K562 (cell line): Measurements from ENCODE around the gene VAPB. TPM values are rescaled to one million over a fixed set of nuclear protein-coding genes. Genes with fewer than 3 reads are reported as not detected.

Source experiments
- ATAC-seq: fragments of 200-7000 bp; cut with Tn5 transposase; 3 replicates; pipeline ENCODE4 v1.9.1; 2020; ENCODE audit warnings: moderate library complexity
- BruUV-seq: library from RNA; stranded (reverse); fragments of 400-500 nt; replicated peaks from 2 replicates; lab custom pipeline; 2021; lab: Mats Ljungman, UMichigan
- CTCF ChIA-PET: fragments of 300-600 bp; formaldehyde crosslinking; extraction: SDS; loops from one replicate; lab custom pipeline; 2021; ENCODE audit warnings: low intra/inter-chr PET ratio; lab: Yijun Ruan, JAX
- POLR2A ChIA-PET: fragments of 300-600, 350-650 bp; sonication (Branson Sonifier 250); formaldehyde crosslinking; extraction: SDS; loops from one replicate; lab custom pipeline; 2021; ENCODE audit warnings: antibody characterized with exemption, inconsistent platforms; lab: Yijun Ruan, JAX
- DNase-seq, 4 experiments: peaks; one replicate each; pipeline versions ENCODE4 v3.0.0 to v3.0.0-alpha.2; 2011 to 2018; ENCODE audit warnings: low spot score in 3 of 4, mixed read lengths in 3 of 4; ENCODE audit errors: extremely low read depth in 1 of 4
- FAIRE-seq: peaks from 2 replicates; lab custom pipeline; 2011; peaks lifted over from hg19 to GRCh38; lab: Jason Lieb, UNC
- H2AFZ ChIP-seq: 2 replicates; pipeline ENCODE4 v1.6.0; 2011; ENCODE audit warnings: low read depth, low read length, control low read depth, inconsistent platforms
- H3K27ac ChIP-seq: fragments of 200-600 bp; 3 replicates; pipeline ENCODE4 v1.8.0; 2011; ENCODE audit warnings: low read depth, mild to moderate bottlenecking, control low read depth, inconsistent platforms, low read length, moderate library complexity, mixed read lengths; ENCODE audit errors: extremely low read depth
- H3K27me3 ChIP-seq, 2 experiments: fragments of 300-600 bp in 1 of 2; 2 replicates in 1 of 2; 3 replicates in 1 of 2; pipeline versions ENCODE4 v1.6.0 to v1.8.0; 2011; ENCODE audit warnings: inconsistent platforms in 2 of 2, low read length in 2 of 2, mild to moderate bottlenecking in 1 of 2, mixed read lengths in 1 of 2, moderate library complexity in 1 of 2; ENCODE audit not compliant: control insufficient read depth in 2 of 2, insufficient read depth in 2 of 2
- H3K36me3 ChIP-seq: fragments of 300-600 bp; 3 replicates; pipeline ENCODE4 v1.8.0; 2011; ENCODE audit warnings: mild to moderate bottlenecking, low read length, inconsistent platforms; ENCODE audit not compliant: control insufficient read depth, insufficient read depth
- H3K4me1 ChIP-seq, 2 experiments: fragments of 200-600 bp in 1 of 2; replicated peaks in 1 of 2; 2 replicates in 1 of 2; 3 replicates in 1 of 2; pipeline versions ENCODE4 v1.5.1 to v1.8.0; 2011; ENCODE audit warnings: inconsistent platforms in 2 of 2, low read length in 2 of 2, mild to moderate bottlenecking in 1 of 2, mixed read lengths in 1 of 2, moderate library complexity in 1 of 2; ENCODE audit not compliant: control insufficient read depth in 2 of 2, insufficient read depth in 2 of 2
- H3K4me2 ChIP-seq: 2 replicates; pipeline ENCODE4 v1.6.1; 2011; ENCODE audit warnings: low read length, control low read depth, inconsistent platforms, mixed read lengths; ENCODE audit not compliant: insufficient read depth
- H3K4me3 ChIP-seq: fragments of 200-600 bp; sonication (generic), shearing (Covaris generic); 2 replicates; pipeline ENCODE4 v1.5.1; 2016; ENCODE audit warnings: control low read depth, inconsistent platforms
- H3K79me2 ChIP-seq: fragments of 200-600 bp; 3 replicates; pipeline ENCODE4 v1.8.0; 2011; ENCODE audit warnings: low read length, inconsistent platforms; ENCODE audit not compliant: control insufficient read depth, insufficient read depth
- H3K9ac ChIP-seq, 2 experiments: 2 replicates each; pipeline versions ENCODE4 v1.6.0 to v1.6.1; 2011; ENCODE audit warnings: low read depth in 2 of 2, low read length in 2 of 2, control low read depth in 1 of 2, inconsistent platforms in 1 of 2, mild to moderate bottlenecking in 1 of 2, mixed read lengths in 1 of 2; ENCODE audit not compliant: insufficient read depth in 1 of 2
- H3K9me1 ChIP-seq: one replicate; pipeline ENCODE4 v1.6.0; 2011; ENCODE audit warnings: inconsistent platforms, mild to moderate bottlenecking, low read length, moderate library complexity; ENCODE audit not compliant: control insufficient read depth, insufficient read depth
- H3K9me3 ChIP-seq: replicated peaks from 2 replicates; pipeline ENCODE4 v1.5.1; 2011; ENCODE audit warnings: low read depth, low read length, inconsistent platforms; ENCODE audit not compliant: control insufficient read depth, insufficient read depth
- H4K20me1 ChIP-seq: replicated peaks from 2 replicates; pipeline ENCODE4 v1.6.1; 2011; ENCODE audit warnings: low read length, inconsistent platforms, mixed read lengths; ENCODE audit not compliant: control insufficient read depth, insufficient read depth
- CBX2 ChIP-seq: fragments of 200-600 bp; sonication (generic); IDR thresholded peaks from one replicate; pipeline ENCODE4 v1.6.1; 2012; ENCODE audit warnings: mild to moderate bottlenecking, low read length, inconsistent platforms; ENCODE audit not compliant: insufficient read depth, poor library complexity, severe bottlenecking
- DPF2 ChIP-seq: fragments of 450-650 bp; IDR thresholded peaks from 2 replicates; pipeline ENCODE4 v1.6.1; 2016
- LEF1 ChIP-seq: fragments of 450-650 bp; IDR thresholded peaks from 2 replicates; pipeline ENCODE4 v1.6.1; 2016; ENCODE audit warnings: mild to moderate bottlenecking
- SMARCE1 ChIP-seq: fragments of 450-650 bp; IDR thresholded peaks from 2 replicates; pipeline ENCODE4 v1.7.1; 2016; ENCODE audit warnings: mild to moderate bottlenecking
- SPI1 ChIP-seq: IDR thresholded peaks from 2 replicates; pipeline ENCODE4 v1.6.1; 2011; ENCODE audit warnings: low read depth, low read length, control low read depth, borderline replicate concordance
- TEAD1 ChIP-seq, 2 experiments: fragments of 450-650 bp in 1 of 2; sonication (generic) in 1 of 2; formaldehyde crosslinking; IDR thresholded peaks; 2 replicates each; pipeline versions ENCODE4 v1.4.0 to v1.8.0; 2020 to 2022; ENCODE audit warnings: mild to moderate bottlenecking in 2 of 2, missing genetic modification reagents in 1 of 2
- ZFP36 ChIP-seq: fragments of 150-350 bp; IDR thresholded peaks from 2 replicates; pipeline ENCODE4 v1.6.1; 2018; ENCODE audit warnings: low read length, low read depth; ENCODE audit not compliant: partially characterized antibody
- ZNF707 ChIP-seq: fragments of 250-450 bp; sonication (Bioruptor Pico); conservative IDR thresholded peaks from 2 replicates; pipeline ENCODE4 v1.8.0; 2022; ENCODE audit warnings: inconsistent platforms, mild to moderate bottlenecking, moderate library complexity
- ZNF785 ChIP-seq: fragments of 250-450 bp; sonication (Bioruptor Pico); IDR thresholded peaks from 2 replicates; pipeline ENCODE4 v1.4.0; 2020; ENCODE audit warnings: mild to moderate bottlenecking
- WGBS: fragments of 100-300 bp; shearing (Covaris generic); methylation state at CpG from one replicate; pipeline ENCODE4 v1.1.6; 2016; ENCODE audit warnings: low coverage, mixed read lengths; ENCODE audit not compliant: insufficient coverage; ENCODE audit errors: missing lambda C conversion rate; 5-methylcytosine and 5-hydroxymethylcytosine counted together
- in situ Hi-C: fragments of 300-500 bp; cut with MboI; formaldehyde crosslinking; loops from 4 replicates; pipeline ENCODE4 v1.15.0; 2018; ENCODE audit warnings: inconsistent platforms, mixed read lengths
- intact Hi-C: fragments of 100-400 bp; cut with micrococcal nuclease; formaldehyde crosslinking; loops from 2 replicates; pipeline ENCODE4 v1.14.2; 2022
- polyA plus RNA-seq, 8 experiments: library from polyadenylated mRNA; depleted of rRNA in 4 of 8; stranded (reverse) in 5 of 8; unstranded in 3 of 8; fragments of >200 nt; fragmentation: Nextera tagmentation in 2 of 8; fragmentation: Illumina TruSeq in 1 of 8; extraction: Ambion mirVana in 2 of 8; extraction: Trizol in 1 of 8; gene quantifications; 2 replicates each; pipeline versions ENCODE4 v1.2.1 to v1.2.3, GENCODE V29; 2011 to 2014; ENCODE audit warnings: inconsistent platforms in 1 of 8, missing spikeins in 1 of 8
- total RNA-seq, 7 experiments: library from RNA; depleted of rRNA in 6 of 7; stranded (reverse); fragments of >200 nt in 6 of 7; fragmentation: Illumina TruSeq in 2 of 7; extraction: Trizol in 2 of 7; gene quantifications; 2 replicates each; pipeline versions ENCODE4 v1.2.1 to v1.2.3, GENCODE V29; 2011 to 2021; ENCODE audit warnings: low replicate concordance in 1 of 7
- TF ChIP-seq, protein P1 (sequence below): fragments of 450-650 bp; formaldehyde crosslinking; IDR thresholded peaks from 2 replicates; pipeline ENCODE4 v1.4.0; 2022; ENCODE audit warnings: mild to moderate bottlenecking, moderate library complexity
- TF ChIP-seq, protein P2 (sequence below): fragments of 450-650 bp; IDR thresholded peaks from 2 replicates; pipeline ENCODE4 v1.6.1; 2016; ENCODE audit warnings: antibody characterized with exemption

VAPB gene
- total and polyA plus RNA-seq, 9 of the 15 experiments (the other 6 are each of a cell fraction or from before 2014, with no cell fraction given), result 3.4 to 51.0 (median 27.9) TPM

DNA sequence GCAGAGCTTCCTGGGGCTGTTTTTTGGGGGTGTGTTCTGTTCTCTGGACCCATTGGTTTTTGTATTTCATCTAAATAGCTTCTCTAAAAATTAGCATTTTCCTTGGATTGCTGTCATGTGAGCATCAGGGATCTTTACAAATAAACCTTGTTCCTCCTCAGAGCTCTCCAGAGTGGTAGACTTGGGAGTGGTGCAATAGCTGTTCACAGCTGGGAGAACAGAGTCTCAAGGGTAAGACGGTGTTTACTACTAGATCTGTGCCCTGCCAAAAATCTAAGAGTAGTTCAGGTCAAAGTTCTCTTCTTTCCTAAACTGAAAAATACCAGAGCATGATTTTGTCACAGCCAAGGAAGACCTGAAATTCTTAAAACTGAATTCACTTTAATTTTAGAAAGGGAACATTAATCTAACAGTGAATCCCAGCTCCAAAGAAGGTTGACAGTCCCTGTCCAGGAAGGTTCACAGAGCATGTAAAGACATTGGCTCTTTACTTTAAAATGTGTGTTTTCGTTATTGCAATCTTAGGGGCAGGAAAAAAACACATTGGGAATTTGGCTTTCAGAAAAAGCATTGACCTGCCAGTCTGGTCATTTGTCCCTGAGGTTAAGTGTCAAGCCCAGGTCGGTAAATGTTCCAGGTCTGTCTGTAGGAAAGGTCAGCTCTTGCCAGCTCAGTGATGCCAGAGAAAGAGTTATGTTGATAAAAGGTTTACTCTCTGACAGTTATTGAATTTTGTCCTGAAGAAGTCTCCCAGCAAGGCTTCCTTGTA is 43.3 kb downstream of the VAPB start:
- CTCF ChIA-PET, result no interaction called here
- H3K4me2 ChIP-seq, result no peak overlapping the region
- no peak for FAIRE-seq
- H3K9me1 ChIP-seq, result peaks cover 8% of the 10 kb centered on the region
- no peaks in the 10 kb centered on the region for H3K9me3 ChIP-seq
- POLR2A ChIA-PET, result interaction anchor here (0.5 to 1.8 kb wide), 7 partner anchors 12 to 158 kb away, joined by 3 to 7 read pairs (median 4); partner anchors contain the start of gene VAPB
- in situ Hi-C loops (no loop called here), intact Hi-C loops (no loop called here)
- peaks cover 75% of the 10 kb centered on the region; the same call in 2 of the 3 replicates for H3K36me3 ChIP-seq
- H3K4me1 ChIP-seq, result peaks cover 0 to 7% of the 10 kb centered on the region in 2 experiments; a peak in 2 of 5 replicates
- peaks cover 95% of the 10 kb centered on the region for H3K79me2 ChIP-seq
- whole genome bisulfite sequencing, result 91% methylated on average over 3 of the region's 3 CpGs
- no peak overlapping the region for H3K4me3 ChIP-seq
- no TSS peak for BruUV-seq
- H3K27me3 ChIP-seq, result no peaks in the 10 kb centered on the region
- peaks cover 13% of the 10 kb centered on the region for H4K20me1 ChIP-seq
- TF ChIP-seq, protein P1, sequence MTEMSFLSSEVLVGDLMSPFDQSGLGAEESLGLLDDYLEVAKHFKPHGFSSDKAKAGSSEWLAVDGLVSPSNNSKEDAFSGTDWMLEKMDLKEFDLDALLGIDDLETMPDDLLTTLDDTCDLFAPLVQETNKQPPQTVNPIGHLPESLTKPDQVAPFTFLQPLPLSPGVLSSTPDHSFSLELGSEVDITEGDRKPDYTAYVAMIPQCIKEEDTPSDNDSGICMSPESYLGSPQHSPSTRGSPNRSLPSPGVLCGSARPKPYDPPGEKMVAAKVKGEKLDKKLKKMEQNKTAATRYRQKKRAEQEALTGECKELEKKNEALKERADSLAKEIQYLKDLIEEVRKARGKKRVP (CRISPR knock-in tag), result no peak
- TF ChIP-seq CBX2, result no peak
- no peak for TF ChIP-seq TEAD1 (CRISPR knock-in tag; IDR thresholded peaks at IDR 0.05)
- TF ChIP-seq LEF1, result no peak
- TF ChIP-seq ZNF785 (CRISPR knock-in tag), result no peak
- TF ChIP-seq SPI1, result no peak
- no peak for TF ChIP-seq ZNF707 (CRISPR knock-in tag)
- TF ChIP-seq ZFP36, result no peak
- TF ChIP-seq, protein P2, sequence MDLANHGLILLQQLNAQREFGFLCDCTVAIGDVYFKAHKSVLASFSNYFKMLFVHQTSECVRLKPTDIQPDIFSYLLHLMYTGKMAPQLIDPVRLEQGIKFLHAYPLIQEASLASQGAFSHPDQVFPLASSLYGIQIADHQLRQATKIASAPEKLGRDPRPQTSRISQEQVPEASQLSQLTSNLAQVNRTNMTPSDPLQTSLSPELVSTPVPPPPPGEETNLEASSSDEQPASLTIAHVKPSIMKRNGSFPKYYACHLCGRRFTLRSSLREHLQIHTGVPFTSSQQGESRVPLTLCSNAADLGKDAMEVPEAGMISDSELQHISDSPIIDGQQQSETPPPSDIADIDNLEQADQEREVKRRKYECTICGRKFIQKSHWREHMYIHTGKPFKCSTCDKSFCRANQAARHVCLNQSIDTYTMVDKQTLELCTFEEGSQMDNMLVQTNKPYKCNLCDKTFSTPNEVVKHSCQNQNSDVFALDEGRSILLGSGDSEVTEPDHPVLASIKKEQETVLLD, result no peak
- TF ChIP-seq SMARCE1, result no peak
- no peak for TF ChIP-seq DPF2
- TF ChIP-seq, all 486 proteins: peak for 0
- DNase-seq, result no peak
- no peak overlapping the region for H2AFZ ChIP-seq
- H3K9ac ChIP-seq, result no peak overlapping the region
- no peak overlapping the region for H3K27ac ChIP-seq
- ATAC-seq, result no peak
